SH-SY5Y (cell line): ENCODE measurements around the gene SLC15A1.

Source experiments
- GATA2 ChIP-seq: IDR thresholded peaks from 2 replicates; pipeline ENCODE4 v1.6.1; 2011; ENCODE audit warnings: mild to moderate bottlenecking, low read depth, low read length
- GATA3 ChIP-seq: IDR thresholded peaks from 2 replicates; pipeline ENCODE4 v1.6.1; 2011; ENCODE audit warnings: low read depth, mild to moderate bottlenecking, low read length, moderate library complexity

DNA sequence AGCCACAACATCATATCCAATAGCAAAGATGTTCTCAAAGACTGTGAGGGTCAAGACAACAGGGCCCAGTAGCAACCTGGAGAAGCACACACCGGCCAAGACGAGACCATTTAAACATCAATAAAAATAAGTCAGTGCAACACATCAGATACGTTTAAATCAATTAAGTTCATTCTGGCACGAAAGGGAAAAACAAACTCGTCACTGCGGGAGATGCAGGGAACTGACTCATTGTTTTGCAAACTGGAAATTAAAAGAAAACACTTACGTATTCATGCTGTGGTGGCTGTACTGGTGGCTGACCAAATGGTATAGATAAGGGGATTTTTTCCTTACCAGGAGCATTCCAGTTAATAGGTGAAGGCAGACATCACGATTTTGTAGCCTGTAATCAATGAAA, 26.3 kb upstream of the SLC15A1 start:
- TF ChIP-seq GATA2 (no peak), GATA3 (no peak)
